ENCODE measurements around the gene LAPTM5.

Gene LAPTM5

DNA sequence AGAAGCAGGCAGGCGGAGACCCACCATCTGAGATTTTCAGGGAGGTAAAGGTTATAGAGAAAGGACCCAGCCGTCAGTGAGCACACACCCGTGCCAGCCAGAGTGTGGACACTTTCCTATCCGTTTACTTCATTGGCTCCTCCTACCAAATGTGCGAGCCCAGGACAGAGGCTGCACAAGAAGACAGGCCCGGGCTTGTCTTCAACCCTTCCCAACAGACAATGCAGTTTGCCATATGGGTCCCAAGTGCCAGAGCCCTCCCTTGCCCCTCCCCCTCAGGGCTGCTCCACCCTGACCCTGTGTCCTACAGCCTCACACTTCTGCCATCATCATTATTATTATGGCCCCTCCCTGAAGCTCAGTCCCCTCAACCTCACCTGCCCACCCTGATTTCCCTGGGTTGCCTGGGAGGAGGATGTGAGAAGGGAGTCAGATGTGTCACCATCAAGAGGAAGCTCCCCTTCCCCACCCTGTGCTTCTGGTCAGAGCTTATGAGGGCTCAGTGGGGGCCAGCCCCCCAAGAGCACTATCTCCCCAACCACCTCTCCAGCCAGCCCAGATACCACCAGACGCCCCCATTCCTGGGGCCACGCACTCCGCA is 9.4 kb downstream of the LAPTM5 start:
- TF ChIP-seq, protein P1, sequence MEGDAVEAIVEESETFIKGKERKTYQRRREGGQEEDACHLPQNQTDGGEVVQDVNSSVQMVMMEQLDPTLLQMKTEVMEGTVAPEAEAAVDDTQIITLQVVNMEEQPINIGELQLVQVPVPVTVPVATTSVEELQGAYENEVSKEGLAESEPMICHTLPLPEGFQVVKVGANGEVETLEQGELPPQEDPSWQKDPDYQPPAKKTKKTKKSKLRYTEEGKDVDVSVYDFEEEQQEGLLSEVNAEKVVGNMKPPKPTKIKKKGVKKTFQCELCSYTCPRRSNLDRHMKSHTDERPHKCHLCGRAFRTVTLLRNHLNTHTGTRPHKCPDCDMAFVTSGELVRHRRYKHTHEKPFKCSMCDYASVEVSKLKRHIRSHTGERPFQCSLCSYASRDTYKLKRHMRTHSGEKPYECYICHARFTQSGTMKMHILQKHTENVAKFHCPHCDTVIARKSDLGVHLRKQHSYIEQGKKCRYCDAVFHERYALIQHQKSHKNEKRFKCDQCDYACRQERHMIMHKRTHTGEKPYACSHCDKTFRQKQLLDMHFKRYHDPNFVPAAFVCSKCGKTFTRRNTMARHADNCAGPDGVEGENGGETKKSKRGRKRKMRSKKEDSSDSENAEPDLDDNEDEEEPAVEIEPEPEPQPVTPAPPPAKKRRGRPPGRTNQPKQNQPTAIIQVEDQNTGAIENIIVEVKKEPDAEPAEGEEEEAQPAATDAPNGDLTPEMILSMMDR (IDR thresholded peaks at IDR 0.05; ENCODE audit: low read depth, low read length) = no peak
- no peak for DNase-seq (ENCODE audit: extremely low read depth, low read depth)

DNA sequence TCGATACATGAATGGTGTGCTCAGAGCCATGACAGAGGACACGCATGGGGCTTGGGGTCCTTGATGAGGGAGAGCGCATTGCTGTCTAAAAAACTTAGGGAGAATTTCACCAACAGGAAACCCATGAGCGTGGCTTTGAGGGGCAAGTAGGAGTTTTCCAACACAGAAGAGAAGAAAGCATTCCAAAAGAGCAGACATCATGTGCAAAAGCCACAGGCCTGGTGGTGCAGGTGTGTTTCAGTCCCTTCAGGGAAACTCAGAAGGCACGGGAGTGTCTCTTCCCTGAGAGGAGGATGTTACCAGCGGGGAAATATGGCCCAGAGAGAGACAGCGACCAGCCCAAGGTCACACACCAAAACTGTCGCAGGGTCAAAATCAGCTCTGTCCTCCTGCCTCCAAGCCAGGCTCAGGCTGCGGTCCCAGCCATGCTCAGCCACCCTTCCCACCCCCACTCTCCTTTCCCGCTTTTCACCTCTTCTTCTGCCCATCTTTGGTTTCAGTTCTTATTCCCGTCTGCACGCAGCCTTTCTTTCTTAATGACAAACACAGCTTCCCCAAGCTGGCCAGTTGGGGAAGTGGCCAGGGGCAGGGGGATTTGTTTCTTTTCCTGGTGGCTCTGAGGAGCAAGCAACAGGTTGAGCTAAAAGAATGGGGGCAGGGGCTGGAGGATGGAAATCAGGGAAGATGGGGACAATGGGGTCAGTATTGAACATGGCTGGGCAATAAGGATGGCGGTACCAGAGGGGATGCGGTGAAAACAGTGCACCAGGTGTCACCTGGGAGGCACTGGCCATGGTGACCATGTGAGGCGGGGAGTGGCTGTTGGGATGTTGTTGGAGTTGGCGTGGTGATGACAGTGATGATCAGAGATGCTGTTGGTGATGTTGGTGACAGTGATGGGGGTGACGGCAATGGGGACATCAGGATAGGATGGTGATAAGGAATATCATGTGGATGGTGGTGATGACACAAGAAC is 10.3 kb downstream of the LAPTM5 start:
- no peak for DNase-seq (ENCODE audit: extremely low read depth, low read depth)
- TF ChIP-seq, protein P1 (IDR thresholded peaks at IDR 0.05; ENCODE audit: low read depth, low read length) = no peak

DNA sequence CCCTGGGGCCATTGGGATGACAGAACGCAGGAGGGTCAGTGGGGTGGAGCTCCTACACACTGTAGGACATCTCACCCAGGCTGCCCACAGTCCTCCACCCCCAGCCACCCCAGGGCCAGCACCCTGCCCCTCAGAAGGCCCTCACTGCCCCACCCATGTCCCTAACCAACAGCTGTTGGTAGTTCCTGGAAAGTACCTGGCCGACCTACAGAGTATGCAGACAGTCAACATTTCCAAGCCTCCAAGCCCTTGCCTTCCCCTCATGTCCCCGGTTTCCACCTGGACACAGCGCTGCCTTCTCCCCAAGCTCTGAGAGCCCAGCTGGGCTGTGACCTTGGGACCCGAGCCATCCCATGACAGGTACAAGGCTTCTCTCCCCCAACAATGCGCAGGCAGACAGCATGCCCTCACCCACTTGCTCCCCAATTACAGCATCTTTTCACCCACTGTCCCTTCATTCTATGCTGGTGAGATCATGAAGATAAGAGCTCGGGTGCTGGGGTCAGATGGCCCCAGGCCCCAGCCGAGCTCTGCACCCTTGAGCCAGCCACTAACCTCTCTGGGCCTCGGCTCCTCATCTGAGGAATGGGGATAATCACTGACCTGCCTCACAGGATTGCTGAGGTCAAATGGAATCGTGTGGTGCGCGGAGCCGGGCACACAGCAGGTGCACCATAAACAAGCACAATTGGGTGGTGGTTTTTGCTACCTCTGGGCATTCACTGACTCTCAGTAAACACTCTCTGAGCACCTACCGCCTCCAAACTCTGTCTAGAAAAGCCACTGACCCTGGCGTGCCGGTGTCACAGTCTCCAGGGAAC is 11.2 kb downstream of the LAPTM5 start:
- no peak for DNase-seq (ENCODE audit: extremely low read depth, low read depth)
- TF ChIP-seq, protein P1 (IDR thresholded peaks at IDR 0.05; ENCODE audit: low read depth, low read length) = no peak

DNA sequence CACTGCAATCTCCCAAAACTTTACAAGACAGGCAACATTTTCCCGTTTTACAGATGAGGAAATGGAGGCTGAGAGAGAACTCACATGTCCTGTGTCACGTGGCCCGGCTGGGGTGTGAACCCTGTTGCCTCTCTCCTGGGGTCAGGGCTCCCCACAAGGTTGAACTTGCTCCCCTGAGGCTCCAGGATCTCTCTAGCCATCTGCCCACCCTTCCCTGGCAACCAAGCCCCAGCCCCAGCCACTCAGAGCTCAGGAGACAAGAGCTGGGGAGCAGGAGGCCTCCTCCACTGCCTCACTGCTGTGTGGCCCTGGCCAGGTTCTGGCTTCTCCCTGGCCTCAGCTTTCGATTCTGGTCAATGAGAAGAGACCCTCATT is 11.8 kb downstream of the LAPTM5 start:
- TF ChIP-seq, protein P1 (IDR thresholded peaks at IDR 0.05; ENCODE audit: low read depth, low read length) = no peak
- no peak for DNase-seq (ENCODE audit: extremely low read depth, low read depth)

DNA sequence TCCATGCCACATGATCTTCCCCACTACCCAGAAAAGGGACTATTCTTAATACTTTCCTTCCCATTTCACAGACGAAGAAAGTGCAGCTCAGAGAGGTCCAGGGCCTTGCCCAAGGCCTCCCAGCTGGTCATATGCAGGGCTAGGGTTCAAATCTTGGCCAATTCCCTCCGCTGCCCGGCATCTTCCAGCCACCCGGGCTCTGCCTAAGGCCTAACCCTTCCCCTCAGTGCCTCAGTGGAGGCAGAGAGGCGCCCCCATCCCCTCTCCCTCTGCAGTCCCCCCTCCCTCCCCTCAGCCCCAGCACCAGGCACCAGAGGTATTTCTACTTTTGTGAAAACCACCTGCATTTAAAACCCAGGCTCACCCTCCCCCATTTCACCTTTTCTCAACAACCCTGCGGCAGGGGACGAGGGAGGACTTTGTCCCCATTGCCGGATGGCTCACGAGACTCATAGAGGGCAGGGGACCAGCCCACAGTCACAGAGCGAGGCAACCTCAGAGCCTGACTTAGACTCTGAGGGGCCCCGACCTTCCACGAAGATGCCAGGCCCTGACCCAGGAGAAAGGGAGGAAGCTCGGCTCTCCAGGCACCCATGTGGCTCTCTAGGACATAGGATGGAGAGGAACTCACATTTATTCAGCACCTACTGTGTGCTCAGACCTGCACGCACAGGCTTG is 12.3 kb downstream of the LAPTM5 start:
- TF ChIP-seq, protein P1 (IDR thresholded peaks at IDR 0.05; ENCODE audit: low read depth, low read length) = no peak
- DNase-seq (ENCODE audit: extremely low read depth, low read depth) = no peak

DNA sequence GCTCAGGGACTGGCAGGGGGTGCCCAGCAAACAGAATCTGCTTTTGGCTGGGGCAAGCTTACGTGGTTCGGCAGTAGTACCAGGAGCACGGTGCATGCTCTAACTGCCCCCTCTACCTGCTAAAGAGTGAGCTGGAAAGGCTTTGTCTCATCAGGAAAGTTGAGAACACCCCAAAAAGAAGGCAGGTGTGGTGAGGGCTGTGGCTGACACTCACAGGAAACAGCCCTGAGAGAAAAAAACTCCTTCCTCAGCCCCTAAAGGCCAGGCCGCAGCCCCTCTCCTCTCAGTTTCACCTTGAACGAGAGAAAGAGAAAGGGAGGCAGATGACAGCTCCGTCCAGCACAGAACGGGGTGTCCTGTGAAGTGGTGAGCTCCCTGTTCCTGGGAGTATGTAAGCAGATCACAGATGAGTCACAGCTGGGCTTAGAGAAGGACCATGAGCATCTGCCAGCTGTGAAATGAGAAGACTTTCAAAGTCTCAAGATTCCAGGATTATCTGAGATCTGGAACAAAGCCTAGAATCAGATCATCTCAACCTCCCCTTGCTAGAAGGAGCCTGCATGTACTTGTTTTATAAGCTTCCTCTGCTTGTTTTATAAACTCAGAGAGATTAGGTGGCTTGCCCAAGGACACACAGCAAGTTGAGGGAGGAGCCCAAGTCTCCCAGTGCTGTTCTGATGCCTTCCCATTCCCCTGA is 13.4 kb downstream of the LAPTM5 start:
- no peak for DNase-seq (ENCODE audit: extremely low read depth, low read depth)
- TF ChIP-seq, protein P1 (IDR thresholded peaks at IDR 0.05; ENCODE audit: low read depth, low read length) = no peak

Measured in AG09319 (cell line).